IPS-NIHi7 (cell line): ENCODE results near the gene SYT5.
A peak's percentile ranks its signal among the peaks of the same experiment; 100 is the strongest.

Experiments
- DNase-seq: peaks from one replicate; pipeline ENCODE4 v3.0.0; 2012; ENCODE audit warnings: mixed read lengths; ENCODE audit errors: extremely low spot score

The SYT5 gene

GRCh38 chr19:55147545-55148251, 32.4 kb downstream of the SYT5 start:
- no peak for DNase-seq

DNA sequence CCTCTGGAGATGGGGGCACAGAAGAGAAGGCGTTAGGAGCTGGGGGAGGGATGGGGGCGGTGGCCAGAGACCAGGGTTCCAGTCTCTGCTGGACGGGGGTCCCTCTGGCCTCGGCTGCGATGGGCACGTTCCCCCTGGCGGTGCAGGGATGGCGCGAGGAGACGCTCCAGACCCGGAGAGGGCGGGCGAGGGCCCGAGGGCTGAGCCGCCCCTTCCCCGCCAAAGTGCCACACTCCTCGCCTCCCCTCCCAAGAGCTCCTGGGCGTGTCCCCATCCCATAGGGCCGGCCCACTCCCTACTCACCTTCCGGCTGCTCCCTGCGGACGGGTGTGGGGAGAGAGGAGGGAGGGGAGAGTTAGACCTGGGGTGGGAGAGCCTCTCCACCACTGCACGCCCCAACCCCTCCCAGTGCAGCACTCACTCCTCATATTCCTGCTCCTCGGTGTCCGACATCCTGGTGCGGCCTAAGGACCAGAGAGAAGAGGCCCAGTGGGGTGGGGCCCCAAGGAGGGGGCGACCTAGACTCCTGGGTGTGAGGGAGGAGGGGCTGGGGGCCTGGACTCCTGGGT, 33.3 kb downstream of the SYT5 start:
- peak; percentile 90 for DNase-seq

DNA sequence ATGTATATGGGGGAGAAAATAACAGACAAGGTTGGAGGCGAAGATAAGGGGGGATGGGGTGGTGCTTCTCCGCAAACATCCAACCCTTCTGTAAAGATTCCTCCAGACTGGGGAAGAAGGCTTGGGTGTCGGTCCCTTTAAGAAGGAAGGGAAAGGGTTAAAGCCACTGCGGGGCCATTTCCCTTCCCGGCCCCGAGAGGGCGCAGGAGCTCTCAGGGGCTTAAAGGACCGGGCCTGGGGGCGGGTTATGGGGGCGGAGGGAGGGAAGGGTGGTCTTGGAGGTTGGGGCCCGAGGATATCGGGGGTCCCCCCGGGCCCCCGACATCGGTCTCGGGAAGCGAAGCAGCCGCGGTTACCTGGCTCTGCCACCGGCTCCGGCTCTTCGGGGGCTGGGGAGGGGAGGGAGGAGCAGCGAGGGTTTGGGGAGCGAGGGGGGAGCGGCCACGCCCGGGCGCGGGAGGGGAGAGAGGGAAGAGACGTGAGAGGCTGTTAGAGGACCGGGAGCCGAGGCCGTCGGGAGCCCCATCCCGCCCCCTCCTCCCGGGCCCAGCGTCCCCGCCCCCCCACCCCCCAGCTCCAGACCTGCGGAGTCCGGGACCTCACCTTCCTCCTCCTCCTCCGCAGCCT, 33.9 kb downstream of the SYT5 start:
- DNase-seq: peak; percentile 67

DNA sequence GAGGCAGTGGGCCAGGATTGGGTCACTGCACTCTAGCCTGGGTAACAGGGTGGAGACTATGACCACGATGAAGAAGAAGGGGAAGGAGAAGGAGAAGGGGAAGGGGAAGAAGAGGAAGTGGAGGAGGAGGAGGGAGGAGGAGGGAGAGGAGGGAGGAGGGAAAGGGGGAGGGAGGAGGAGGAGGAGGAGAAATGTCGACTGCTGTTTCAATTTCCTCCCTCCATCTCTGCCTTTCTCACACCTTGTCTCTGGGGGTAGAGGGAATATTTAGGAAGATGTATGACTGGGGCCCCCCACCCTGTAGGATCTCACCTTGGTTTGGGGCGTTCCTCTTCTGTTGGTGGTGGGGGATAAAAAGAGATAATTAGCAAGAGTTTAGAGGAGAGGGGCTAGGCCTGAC, 34.9 kb downstream of the SYT5 start:
- DNase-seq: no peak

- no peak for DNase-seq
Measured at GRCh38 chr19:55141696-55142095, 38.4 kb downstream of the SYT5 start.

GRCh38 chr19:55137915-55138314, 42.2 kb downstream of the SYT5 start:
- no peak for DNase-seq

DNA sequence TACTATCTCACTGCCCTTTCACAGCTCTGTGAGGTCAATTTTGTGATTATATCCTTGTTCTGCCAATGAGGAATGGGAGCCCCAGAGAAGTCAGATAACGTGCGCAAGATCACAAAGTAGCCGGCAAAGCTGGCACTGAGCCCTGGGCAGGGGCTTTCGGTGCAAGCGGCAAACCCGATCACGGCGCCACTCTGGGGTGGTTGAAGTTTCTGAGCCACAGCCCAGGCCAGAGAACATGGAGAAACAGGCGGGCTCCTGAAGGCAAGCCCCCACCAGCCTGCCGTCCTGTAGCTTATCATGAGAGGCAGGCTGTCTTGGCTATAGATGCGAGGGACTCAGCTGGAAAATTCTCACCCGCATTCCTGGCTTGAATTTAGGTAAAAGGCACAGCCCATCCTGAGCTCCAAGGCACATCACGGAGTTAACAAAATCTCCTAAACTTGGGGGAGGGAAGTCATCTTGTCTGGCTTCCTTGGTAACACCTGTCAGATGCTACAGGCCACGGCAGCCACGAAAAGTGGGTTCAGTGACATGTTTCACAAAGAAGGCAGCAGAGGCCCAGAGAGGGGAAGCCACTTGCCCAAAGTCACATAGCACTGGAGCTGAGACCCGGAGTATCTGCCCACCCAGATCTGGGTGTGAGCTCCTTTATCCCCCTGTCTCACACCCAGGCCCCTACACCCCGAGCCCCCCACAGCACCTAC, 43.5 kb downstream of the SYT5 start:
- no peak for DNase-seq

DNA sequence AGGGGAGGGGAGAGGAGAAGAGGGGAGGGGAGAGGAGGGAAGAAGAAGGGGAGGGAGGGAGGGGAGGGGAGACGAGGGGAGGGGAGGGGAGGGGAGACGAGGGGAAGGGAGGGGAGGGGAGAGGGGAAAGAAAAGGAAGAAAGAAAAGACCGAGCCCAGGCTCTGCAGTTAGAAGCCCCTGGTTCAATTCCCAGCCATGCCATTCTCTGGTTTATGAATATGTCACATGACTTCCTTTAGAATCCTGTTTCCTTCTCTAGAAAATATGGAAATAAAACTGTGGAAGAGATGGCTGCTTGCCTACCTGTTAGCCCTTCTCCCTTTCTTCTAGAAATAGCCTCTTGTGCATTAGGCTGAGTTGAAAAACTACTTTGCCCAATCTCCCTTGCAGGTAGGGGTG, 45.4 kb downstream of the SYT5 start:
- no peak for DNase-seq

DNA sequence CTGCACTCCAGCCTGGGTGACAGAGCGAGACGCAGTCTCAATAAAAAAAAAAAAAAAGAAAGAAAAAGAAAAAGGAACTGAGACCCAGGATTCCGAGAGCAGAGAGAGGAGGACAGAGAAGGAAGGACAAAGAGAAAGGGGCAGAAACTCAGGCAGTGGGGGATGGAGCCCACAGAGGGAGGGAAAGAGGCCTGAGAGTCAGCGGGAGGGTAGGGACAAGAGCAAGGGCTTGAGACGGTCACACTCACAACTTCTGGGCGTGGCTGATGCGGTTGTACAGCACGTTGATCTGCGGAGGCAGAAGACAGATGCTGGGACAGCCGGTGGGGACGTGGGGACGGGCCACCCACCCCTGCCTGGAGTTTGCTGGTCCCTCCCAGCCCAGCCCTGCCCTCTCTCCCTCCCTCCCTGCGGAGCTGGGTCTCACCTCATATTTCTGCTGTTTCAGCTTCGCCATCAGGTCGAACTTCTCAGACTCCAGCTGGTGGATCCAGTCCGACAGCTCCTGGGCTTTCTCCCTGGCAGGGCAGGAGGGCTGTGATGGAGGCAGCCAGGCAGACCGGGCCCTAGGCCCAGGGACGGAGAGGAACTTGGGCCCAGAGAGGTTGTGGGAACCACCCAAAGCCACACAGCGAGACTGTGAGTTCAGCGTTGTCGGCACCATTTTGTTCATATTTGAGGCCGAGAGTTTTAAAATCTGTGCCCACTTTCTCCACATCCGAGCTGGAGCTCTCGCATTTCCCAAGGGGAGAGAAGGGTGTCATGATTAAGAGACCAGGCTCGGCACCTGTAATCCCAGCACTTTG, 46.2 kb downstream of the SYT5 start:
- no peak for DNase-seq

DNA sequence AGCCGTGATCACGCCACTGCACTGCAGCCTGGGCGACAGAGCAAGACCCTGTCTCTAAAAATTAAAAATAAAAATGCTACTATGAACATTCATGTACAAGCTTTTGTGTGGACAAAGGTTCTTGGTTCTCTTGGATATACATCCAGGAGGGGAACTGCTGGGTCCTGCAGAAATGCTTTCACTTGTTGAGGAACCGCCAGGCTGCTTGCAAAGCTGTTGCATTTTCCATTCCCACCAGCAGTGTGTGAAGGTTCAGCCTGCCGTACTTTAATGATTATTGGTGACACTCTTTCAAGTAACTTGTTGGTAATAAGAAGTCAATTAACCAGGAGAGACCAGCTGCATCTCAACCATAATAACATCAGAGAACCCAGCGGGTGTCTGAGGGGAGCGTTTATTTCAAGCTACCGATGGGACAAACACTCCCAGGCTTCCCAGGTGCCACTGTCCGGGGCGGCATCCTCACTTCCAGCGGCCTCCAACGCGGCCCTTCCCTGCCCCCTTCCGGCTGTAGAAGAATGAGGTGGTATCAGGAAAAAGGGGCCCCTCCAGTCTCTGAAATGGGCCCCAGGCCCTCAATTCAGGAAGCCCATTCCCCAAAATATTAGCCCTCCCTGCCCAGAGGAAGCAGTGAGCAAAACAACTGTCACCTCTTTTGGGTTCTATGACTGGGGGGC, 47.5 kb downstream of the SYT5 start:
- DNase-seq: no peak

DNA sequence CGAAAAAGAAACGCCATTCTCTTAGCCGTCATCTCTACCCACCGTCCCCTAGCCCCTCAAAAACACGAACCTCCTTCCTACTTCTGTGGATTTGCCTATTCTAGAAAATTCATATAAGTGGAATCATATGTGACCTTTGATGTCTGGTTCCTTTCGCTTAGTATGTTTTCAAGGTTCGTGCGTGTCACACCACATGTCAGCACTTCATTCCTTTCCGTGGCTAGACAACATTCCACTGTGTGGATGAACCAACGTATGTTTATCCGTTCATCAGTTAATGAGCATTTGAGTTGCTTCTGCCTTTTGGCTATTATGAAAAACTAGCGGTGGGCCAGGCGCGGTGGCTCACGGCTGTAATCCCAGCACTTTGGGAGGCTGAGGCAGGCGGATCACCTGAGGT, 48.7 kb downstream of the SYT5 start:
- DNase-seq: no peak
